ENCODE results near the gene TMEM91. TPM values are rescaled to one million over a fixed set of nuclear protein-coding genes. Genes with fewer than 3 reads are reported as not detected.

Gene TMEM91
- total and polyA plus RNA-seq, 2 of the 8 experiments (the other 6 are each of a cell fraction or from before 2014, with no cell fraction given), result 5.3 to 7.4 TPM

- no peaks in the 10 kb centered on the region for H3K79me1 ChIP-seq (ENCODE audit: low read depth, low read length)
- 100% methylated on average over 5 of the region's 5 CpGs; no CpG with 5 or more reads in 1 of the 2 experiments for WGBS, 2 experiments (ENCODE audit: extremely low coverage in 1 of 2, insufficient coverage in 1 of 2, insufficient read length in 1 of 2, insufficient replicate concordance in 2 of 2, low coverage in 1 of 2, low lambda C conversion rate in 2 of 2, missing lambda C conversion rate in 1 of 2)
- H3K18ac ChIP-seq (ENCODE audit: extremely low read depth, low read length), result no peak overlapping the region
- H3K4me1 ChIP-seq (replicated peaks in 1 of 4; ENCODE audit: control insufficient read depth in 3 of 4, insufficient read depth in 4 of 4, low read length in 3 of 4), result no peaks in the 10 kb centered on the region
- H2AK5ac ChIP-seq (ENCODE audit: low read depth, low read length), result no peak overlapping the region
- H3K27ac ChIP-seq (ENCODE audit: low read depth, low read length), result no peak overlapping the region
- no peak overlapping the region for H3K23ac ChIP-seq (ENCODE audit: insufficient read length)
- H2AFZ ChIP-seq (ENCODE audit: low read length), result no peak overlapping the region
- no peak overlapping the region for H4K8ac ChIP-seq (ENCODE audit: extremely low read depth, insufficient read depth, low read length)
- H3K9ac ChIP-seq (replicated peaks in 1 of 4; ENCODE audit: extremely low read depth in 1 of 4, low read depth in 3 of 4, low read length in 3 of 4), result no peak overlapping the region
- H3K79me2 ChIP-seq (ENCODE audit: control insufficient read depth in 1 of 2, insufficient read depth in 2 of 2, low read length in 2 of 2), result no peaks in the 10 kb centered on the region
- no peaks in the 10 kb centered on the region for H3K36me3 ChIP-seq (ENCODE audit: control insufficient read depth in 2 of 4, insufficient read depth in 4 of 4, low read length in 3 of 4)
- no peak overlapping the region for H4K5ac ChIP-seq (ENCODE audit: insufficient read length, low read depth, low read length)
- DNase-seq (ENCODE audit: low read depth in 1 of 2, low spot score in 2 of 2) (no peak), FAIRE-seq (no peak)
- no peak overlapping the region for H2BK12ac ChIP-seq (ENCODE audit: low read depth, low read length)
- H2BK20ac ChIP-seq (ENCODE audit: low read length), result no peak overlapping the region
- H2BK5ac ChIP-seq (ENCODE audit: low read depth, low read length), result no peak overlapping the region
- H3K14ac ChIP-seq (ENCODE audit: insufficient read length), result no peak overlapping the region
- H3K4me2 ChIP-seq (ENCODE audit: insufficient read depth in 1 of 2, low read depth in 2 of 2, low read length in 2 of 2), result no peak overlapping the region
- H2BK15ac ChIP-seq (ENCODE audit: low read length), result no peak overlapping the region
- no peak overlapping the region for H3K4ac ChIP-seq (replicated peaks; ENCODE audit: insufficient read length, low read depth, low read length)
- H3K23me2 ChIP-seq (ENCODE audit: low read depth, low read length), result peaks cover 1% of the 10 kb centered on the region
- no peak overlapping the region for H2BK120ac ChIP-seq (replicated peaks; ENCODE audit: low read depth, low read length)
- no peak overlapping the region for H3K56ac ChIP-seq (replicated peaks; ENCODE audit: insufficient read length, low read depth, low read length)
- ChIA-PET POLR2A (ENCODE audit: partially characterized antibody) (interaction anchor here (1.3 kb wide), 1 partner anchor 9 kb away, joined by 7 read pairs; no protein-coding TSS in a partner anchor), CTCF (ENCODE audit: partially characterized antibody) (interaction anchor here (1.7 to 4.8 kb wide), 2 partner anchors 17 to 43 kb away, joined by 3 to 25 read pairs; no protein-coding TSS in a partner anchor)
- H3K27me3 ChIP-seq (replicated peaks in 1 of 4; ENCODE audit: control insufficient read depth in 3 of 4, extremely low read depth in 1 of 4, insufficient read depth in 3 of 4, low read length in 3 of 4), result peaks cover 0 to 3% (median 0%) of the 10 kb centered on the region in 4 experiments; a peak in 3 of 7 replicates
- H4K20me1 ChIP-seq (replicated peaks in 1 of 2; ENCODE audit: control insufficient read depth in 1 of 2, insufficient read depth in 2 of 2, low read length in 2 of 2), result peaks cover 0 to 2% of the 10 kb centered on the region in 2 experiments
- no peak overlapping the region for H4K91ac ChIP-seq (replicated peaks; ENCODE audit: insufficient read length, low read length)
- no peak overlapping the region for H3K4me3 ChIP-seq (ENCODE audit: extremely low read depth in 1 of 4, insufficient read depth in 2 of 4, low read depth in 3 of 4, low read length in 4 of 4)
- no peaks in the 10 kb centered on the region for H3K9me3 ChIP-seq (ENCODE audit: insufficient read depth in 2 of 2, low read depth in 1 of 2, low read length in 1 of 2)
- TF ChIP-seq SAP30 (IDR thresholded peaks at IDR 0.05; ENCODE audit: insufficient read depth, insufficient replicate concordance, low read length) (no peak), EZH2 (IDR thresholded peaks at IDR 0.05; ENCODE audit: low read depth, low read length, severe bottlenecking) (no peak), CEBPB (IDR thresholded peaks at IDR 0.05; ENCODE audit: low read depth, low read length) (no peak), ATF3 (IDR thresholded peaks at IDR 0.05; ENCODE audit: insufficient read depth, low read depth, low read length) (no peak), CBX5 (IDR thresholded peaks at IDR 0.05; ENCODE audit: low read depth, low read length) (no peak), KDM5A (IDR thresholded peaks at IDR 0.05; ENCODE audit: low read length) (no peak), CHD1 (IDR thresholded peaks at IDR 0.05; ENCODE audit: low read depth, low read length) (no peak), BACH1 (IDR thresholded peaks at IDR 0.05; ENCODE audit: low read length) (no peak), EP300 (IDR thresholded peaks at IDR 0.05; ENCODE audit: borderline replicate concordance in 1 of 2, low read depth in 2 of 2, low read length in 2 of 2) (no peak), NRF1 (IDR thresholded peaks at IDR 0.05; ENCODE audit: low read depth, low read length) (no peak), RXRA (IDR thresholded peaks at IDR 0.05; ENCODE audit: insufficient read depth, low read depth, low read length) (no peak), SIN3A (conservative IDR thresholded peaks at IDR 0.05 in 1 of 2, IDR thresholded peaks at IDR 0.05 in 1 of 2; ENCODE audit: low read depth in 1 of 2, low read length in 2 of 2) (no peak), NANOG (IDR thresholded peaks at IDR 0.05; ENCODE audit: insufficient read depth, low read depth, low read length, poor library complexity, severe bottlenecking) (no peak)
These were observed 41.5 kb upstream of the TMEM91 start for GRCh38 chr19:41334793-41335192.

Data from H1 (cell line).